Peyer's patch (tissue), 4 donors: ENCODE results near the gene GREB1.

Source experiments
- POLR2A ChIP-seq, 2 donors: fragments of 450-650 bp; IDR thresholded peaks; one replicate each; pipeline ENCODE4 v1.5.1; 2017; ENCODE audit warnings: antibody characterized with exemption in 2 of 2, mild to moderate bottlenecking in 2 of 2, moderate library complexity in 2 of 2
- TF ChIP-seq, protein P1 (sequence below), 6 experiments: fragments of 450-650 bp in 4 of 6; fragments of 200-600 bp in 2 of 6; sonication (generic) in 1 of 6; IDR thresholded peaks; one replicate each; pipeline ENCODE4 v1.5.1; 2017 to 2019; ENCODE audit warnings: antibody characterized with exemption in 6 of 6, mild to moderate bottlenecking in 3 of 6, moderate library complexity in 1 of 6

- TF ChIP-seq, protein P1, sequence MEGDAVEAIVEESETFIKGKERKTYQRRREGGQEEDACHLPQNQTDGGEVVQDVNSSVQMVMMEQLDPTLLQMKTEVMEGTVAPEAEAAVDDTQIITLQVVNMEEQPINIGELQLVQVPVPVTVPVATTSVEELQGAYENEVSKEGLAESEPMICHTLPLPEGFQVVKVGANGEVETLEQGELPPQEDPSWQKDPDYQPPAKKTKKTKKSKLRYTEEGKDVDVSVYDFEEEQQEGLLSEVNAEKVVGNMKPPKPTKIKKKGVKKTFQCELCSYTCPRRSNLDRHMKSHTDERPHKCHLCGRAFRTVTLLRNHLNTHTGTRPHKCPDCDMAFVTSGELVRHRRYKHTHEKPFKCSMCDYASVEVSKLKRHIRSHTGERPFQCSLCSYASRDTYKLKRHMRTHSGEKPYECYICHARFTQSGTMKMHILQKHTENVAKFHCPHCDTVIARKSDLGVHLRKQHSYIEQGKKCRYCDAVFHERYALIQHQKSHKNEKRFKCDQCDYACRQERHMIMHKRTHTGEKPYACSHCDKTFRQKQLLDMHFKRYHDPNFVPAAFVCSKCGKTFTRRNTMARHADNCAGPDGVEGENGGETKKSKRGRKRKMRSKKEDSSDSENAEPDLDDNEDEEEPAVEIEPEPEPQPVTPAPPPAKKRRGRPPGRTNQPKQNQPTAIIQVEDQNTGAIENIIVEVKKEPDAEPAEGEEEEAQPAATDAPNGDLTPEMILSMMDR (IDR thresholded peaks at IDR 0.05): no peak
- TF ChIP-seq POLR2A (IDR thresholded peaks at IDR 0.05): no peak
Observed at GRCh38 chr2:11564816-11565567, 31.1 kb downstream of the GREB1 start.
